Spleen (tissue), 11 donors: ENCODE measurements around the gene SIDT1. TPM values are rescaled to one million over a fixed set of nuclear protein-coding genes. Genes with fewer than 3 reads are reported as not detected.

Experiments
- DNase-seq: peaks from one replicate; pipeline ENCODE4 v3.0.0-alpha.2; 2020
- H3K27ac ChIP-seq, 8 donors: fragments of 200-600 bp; sonication (generic) in 7 of 8; 1 replicate in 4 of 8; 2 replicates in 4 of 8; pipeline versions ENCODE4 v1.5.0 to v1.8.0; 2016 to 2021; ENCODE audit warnings: inconsistent platforms in 4 of 8, mild to moderate bottlenecking in 4 of 8, moderate library complexity in 1 of 8
- H3K27me3 ChIP-seq, 7 donors: fragments of 200-600 bp; sonication (generic) in 6 of 7; replicated peaks in 1 of 7; 1 replicate in 4 of 7; 2 replicates in 3 of 7; pipeline versions ENCODE4 v1.5.0 to v1.8.0; 2016 to 2021; ENCODE audit warnings: inconsistent platforms in 3 of 7, mild to moderate bottlenecking in 1 of 7
- H3K36me3 ChIP-seq, 6 donors: fragments of 200-600 bp; sonication (generic) in 5 of 6; 1 replicate in 4 of 6; 2 replicates in 2 of 6; pipeline versions ENCODE4 v1.5.0 to v1.8.0; 2016 to 2021; ENCODE audit warnings: inconsistent platforms in 2 of 6
- H3K4me1 ChIP-seq, 6 donors: fragments of 200-600 bp; sonication (generic) in 5 of 6; 1 replicate in 3 of 6; 2 replicates in 3 of 6; pipeline versions ENCODE4 v1.5.0 to v1.8.0; 2016 to 2021; ENCODE audit warnings: inconsistent platforms in 3 of 6
- H3K4me3 ChIP-seq, 8 donors: fragments of 200-600 bp; sonication (generic) in 7 of 8; 1 replicate in 4 of 8; 2 replicates in 4 of 8; pipeline versions ENCODE4 v1.5.0 to v1.8.0; 2016 to 2021; ENCODE audit warnings: inconsistent platforms in 4 of 8, mild to moderate bottlenecking in 4 of 8, moderate library complexity in 2 of 8
- H3K9me3 ChIP-seq, 8 donors: fragments of 200-600 bp; sonication (generic) in 7 of 8; 1 replicate in 4 of 8; 2 replicates in 4 of 8; pipeline versions ENCODE4 v1.5.0 to v1.8.0; 2016 to 2021; ENCODE audit warnings: inconsistent platforms in 4 of 8
- POLR2A ChIP-seq, 3 donors: fragments of 450-650 bp; IDR thresholded peaks; one replicate each; pipeline ENCODE4 v1.5.1; 2017; ENCODE audit warnings: antibody characterized with exemption in 3 of 3, mild to moderate bottlenecking in 1 of 3
- POLR2AphosphoS5 ChIP-seq, 3 donors: sonication (generic); formaldehyde crosslinking; IDR thresholded peaks; one replicate each; pipeline ENCODE4 v1.5.1; 2017; ENCODE audit warnings: antibody characterized with exemption in 3 of 3
- WGBS, 5 donors: extraction: QIAGEN DNeasy Blood & Tissue Kit in 3 of 5; methylation state at CpG; one replicate each; pipeline versions ENCODE4 v1.1.5 to v1.1.7; 2013 to 2018; 5-methylcytosine and 5-hydroxymethylcytosine counted together
- intact Hi-C: fragments of 100-400 bp; cut with DNase I; formaldehyde crosslinking; loops from one replicate; pipeline ENCODE4 v1.15.0; 2023; ENCODE audit warnings: low total_unique reads
- polyA plus RNA-seq, 3 donors: library from polyadenylated mRNA; stranded (reverse); fragments of 200-250 nt; gene quantifications; one replicate each; pipeline ENCODE4 v1.2.1, GENCODE V29; 2013
- total RNA-seq, 7 donors: library from RNA; depleted of rRNA in 3 of 7; stranded (reverse); fragments of >200 nt in 3 of 7; fragmentation: NEBNext Ultra II Directional in 4 of 7; extraction: Animal tissue kit (Norgen Biotek cat#: 25700) in 4 of 7; gene quantifications; one replicate each; pipeline versions ENCODE4 v1.1.0 to v1.2.1, GENCODE V29; 2016 to 2021
- TF ChIP-seq, protein P1 (sequence below), 11 experiments: fragments of 200-600 bp in 7 of 11; fragments of 450-650 bp in 4 of 11; sonication (generic) in 4 of 11; IDR thresholded peaks in 8 of 11; conservative IDR thresholded peaks in 3 of 11; 1 replicate in 7 of 11; 2 replicates in 4 of 11; pipeline versions ENCODE4 v1.4.0 to v1.8.0; 2016 to 2021; ENCODE audit warnings: antibody characterized with exemption in 11 of 11, inconsistent platforms in 4 of 11, mild to moderate bottlenecking in 1 of 11
- donor health status: healthy with polysubstance abuse.
- donor health status: DM: no; HTN: no; CAD: no; lungs with moderate emphysema.
- donor health status: DM: no; HTN: no; CAD: no.
- donor health status: Bipolar disorder and iron deficiency.
- donor health status: healthy.
- donor health status: DM: no; HTN: no; CAD: no.
- donor health status: DM: yes; HTN: yes; CAD: no.

SIDT1 gene
- total and polyA plus RNA-seq, 10 donors, result 12.4 to 81.5 (median 40.3) TPM

DNA sequence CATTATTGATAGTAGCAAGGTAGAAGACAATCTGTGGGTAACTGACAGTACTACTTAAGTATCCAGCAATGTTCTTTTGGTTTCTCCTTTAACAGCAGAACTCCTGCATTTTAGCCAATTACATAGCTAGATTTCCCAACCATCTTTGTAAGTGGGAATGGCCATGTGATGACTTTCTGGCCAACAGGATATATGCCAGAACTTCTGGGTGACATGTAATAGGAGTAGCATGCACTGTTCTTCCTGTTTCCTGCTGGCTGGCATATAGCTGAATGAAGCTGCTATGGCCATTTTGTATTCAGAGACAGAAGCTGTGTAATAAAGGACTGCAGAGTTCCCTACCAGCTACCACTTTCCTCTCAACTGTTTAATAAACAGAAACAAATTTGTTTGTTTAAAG is 35.4 kb upstream of the SIDT1 start:
- no peaks in the 10 kb centered on the region for H3K4me1 ChIP-seq
- no peak for DNase-seq
- no peaks in the 10 kb centered on the region for H3K9me3 ChIP-seq
- TF ChIP-seq POLR2A (IDR thresholded peaks at IDR 0.05) (no peak), POLR2AphosphoS5 (IDR thresholded peaks at IDR 0.05) (no peak)
- TF ChIP-seq, protein P1, sequence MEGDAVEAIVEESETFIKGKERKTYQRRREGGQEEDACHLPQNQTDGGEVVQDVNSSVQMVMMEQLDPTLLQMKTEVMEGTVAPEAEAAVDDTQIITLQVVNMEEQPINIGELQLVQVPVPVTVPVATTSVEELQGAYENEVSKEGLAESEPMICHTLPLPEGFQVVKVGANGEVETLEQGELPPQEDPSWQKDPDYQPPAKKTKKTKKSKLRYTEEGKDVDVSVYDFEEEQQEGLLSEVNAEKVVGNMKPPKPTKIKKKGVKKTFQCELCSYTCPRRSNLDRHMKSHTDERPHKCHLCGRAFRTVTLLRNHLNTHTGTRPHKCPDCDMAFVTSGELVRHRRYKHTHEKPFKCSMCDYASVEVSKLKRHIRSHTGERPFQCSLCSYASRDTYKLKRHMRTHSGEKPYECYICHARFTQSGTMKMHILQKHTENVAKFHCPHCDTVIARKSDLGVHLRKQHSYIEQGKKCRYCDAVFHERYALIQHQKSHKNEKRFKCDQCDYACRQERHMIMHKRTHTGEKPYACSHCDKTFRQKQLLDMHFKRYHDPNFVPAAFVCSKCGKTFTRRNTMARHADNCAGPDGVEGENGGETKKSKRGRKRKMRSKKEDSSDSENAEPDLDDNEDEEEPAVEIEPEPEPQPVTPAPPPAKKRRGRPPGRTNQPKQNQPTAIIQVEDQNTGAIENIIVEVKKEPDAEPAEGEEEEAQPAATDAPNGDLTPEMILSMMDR (IDR thresholded peaks at IDR 0.05 in 8 of 11, conservative IDR thresholded peaks at IDR 0.05 in 3 of 11), result no peak
- H3K27me3 ChIP-seq, result no peaks in the 10 kb centered on the region
- intact Hi-C loops, result loop anchor here (5.0 kb wide), 2 partner anchors 130 to 245 kb away; no protein-coding TSS in a partner anchor
- peaks cover 0 to 53% (median 13%) of the 10 kb centered on the region in 6 donors for H3K36me3 ChIP-seq
- H3K4me3 ChIP-seq, result no peak overlapping the region
- no peak overlapping the region for H3K27ac ChIP-seq

DNA sequence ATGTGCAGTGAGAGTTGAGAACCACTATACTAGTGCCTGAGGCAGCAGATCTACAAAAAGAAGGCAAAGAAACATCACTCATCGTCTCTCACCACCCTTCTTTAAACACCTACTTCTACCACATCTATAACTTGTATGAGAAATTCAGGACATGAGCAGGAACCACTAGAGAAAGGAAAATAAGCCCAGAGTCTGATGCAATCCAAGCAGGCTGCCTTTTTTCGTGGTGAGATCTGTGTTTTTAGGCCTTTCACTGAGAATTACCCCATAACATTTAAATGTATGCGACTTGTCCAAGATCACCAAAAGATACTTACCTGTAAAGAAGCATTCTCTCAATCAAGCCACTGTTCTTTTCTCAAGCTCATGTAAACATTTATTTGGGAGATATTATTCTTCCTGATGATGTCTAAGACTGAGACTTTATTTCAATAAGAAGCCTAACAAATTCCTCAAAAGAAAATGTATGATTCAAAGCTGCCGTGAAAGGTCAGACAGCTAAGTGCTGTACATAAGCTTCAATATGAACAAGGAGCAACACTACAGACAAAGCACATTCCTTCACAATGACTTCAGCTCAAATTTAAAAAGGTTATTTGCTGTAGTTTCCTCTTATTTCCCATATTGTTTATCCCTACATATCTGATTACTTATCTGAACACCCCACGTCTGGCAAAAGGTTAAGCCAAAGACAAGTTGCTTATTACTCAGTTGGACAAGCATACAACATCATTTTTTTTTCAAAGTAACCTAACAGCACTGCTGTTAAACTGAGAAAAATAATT is 33.9 kb upstream of the SIDT1 start:
- H3K27me3 ChIP-seq, result no peaks in the 10 kb centered on the region
- TF ChIP-seq, protein P1 (IDR thresholded peaks at IDR 0.05 in 8 of 11, conservative IDR thresholded peaks at IDR 0.05 in 3 of 11), result no peak
- TF ChIP-seq POLR2AphosphoS5 (IDR thresholded peaks at IDR 0.05), result no peak
- no peak for TF ChIP-seq POLR2A (IDR thresholded peaks at IDR 0.05)
- H3K4me3 ChIP-seq, result no peak overlapping the region
- no peak overlapping the region for H3K27ac ChIP-seq
- intact Hi-C loops, result loop anchor here (5.0 kb wide), 2 partner anchors 129 to 244 kb away; no protein-coding TSS in a partner anchor
- 81 to 92% (median 84%) methylated on average over 5 of the region's 5 CpGs for WGBS, 5 donors
- H3K36me3 ChIP-seq, result peaks cover 0 to 42% (median 12%) of the 10 kb centered on the region in 6 donors
- no peaks in the 10 kb centered on the region for H3K9me3 ChIP-seq
- no peak for DNase-seq
- H3K4me1 ChIP-seq, result no peaks in the 10 kb centered on the region

DNA sequence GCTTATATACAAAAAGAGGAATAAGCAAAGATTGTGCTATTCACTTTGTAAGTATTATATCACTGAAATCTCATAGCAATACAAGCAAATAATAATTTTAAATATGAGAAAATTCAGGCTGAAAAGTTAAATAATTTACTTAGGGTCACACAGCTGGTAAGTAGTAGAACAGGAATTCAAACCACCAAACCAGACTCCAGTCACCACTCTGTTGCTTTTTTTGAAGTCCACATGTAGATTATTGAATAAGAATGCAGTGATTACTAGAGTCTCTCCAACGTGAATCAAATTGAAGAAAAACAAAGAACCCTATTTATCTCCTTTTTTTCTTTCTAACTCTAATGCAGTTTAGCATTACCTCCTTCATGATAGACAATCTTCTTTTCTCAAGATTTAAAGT is 33.3 kb upstream of the SIDT1 start:
- H3K4me3 ChIP-seq, result no peak overlapping the region
- intact Hi-C loops, result loop anchor here (5.0 kb wide), 2 partner anchors 128 to 243 kb away; no protein-coding TSS in a partner anchor
- no peak for TF ChIP-seq POLR2AphosphoS5 (IDR thresholded peaks at IDR 0.05)
- TF ChIP-seq POLR2A (IDR thresholded peaks at IDR 0.05), result no peak
- TF ChIP-seq, protein P1 (IDR thresholded peaks at IDR 0.05 in 8 of 11, conservative IDR thresholded peaks at IDR 0.05 in 3 of 11), result no peak
- no peaks in the 10 kb centered on the region for H3K9me3 ChIP-seq
- peaks cover 0 to 42% (median 12%) of the 10 kb centered on the region in 6 donors for H3K36me3 ChIP-seq
- 20 to 94% (median 68%) methylated on average over 1 of the region's 1 CpG for WGBS, 5 donors
- no peak for DNase-seq
- no peaks in the 10 kb centered on the region for H3K27me3 ChIP-seq
- no peaks in the 10 kb centered on the region for H3K4me1 ChIP-seq
- no peak overlapping the region for H3K27ac ChIP-seq

DNA sequence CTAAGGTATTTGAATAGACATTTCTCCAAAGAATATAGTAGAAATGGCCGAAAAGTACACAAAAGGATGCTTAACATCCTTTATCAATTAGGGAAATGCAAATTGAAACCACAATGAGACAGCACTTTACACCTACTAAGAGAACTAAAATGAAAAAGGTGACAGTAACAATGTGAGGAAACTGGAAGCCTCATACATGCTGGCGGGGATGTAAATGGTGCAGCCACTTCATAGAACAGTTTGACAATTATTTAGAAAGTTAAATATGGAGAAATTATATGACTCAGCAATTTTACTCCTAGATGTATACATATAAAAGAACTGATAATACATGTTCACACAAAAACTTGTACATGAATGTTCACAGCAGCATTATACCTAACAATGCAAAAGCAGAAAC is 30.8 kb upstream of the SIDT1 start:
- TF ChIP-seq, protein P1 (IDR thresholded peaks at IDR 0.05 in 8 of 11, conservative IDR thresholded peaks at IDR 0.05 in 3 of 11), result no peak
- no peaks in the 10 kb centered on the region for H3K9me3 ChIP-seq
- no peak overlapping the region for H3K4me3 ChIP-seq
- H3K27ac ChIP-seq, result no peak overlapping the region
- H3K36me3 ChIP-seq, result peaks cover 0 to 54% (median 12%) of the 10 kb centered on the region in 6 donors
- H3K27me3 ChIP-seq, result no peaks in the 10 kb centered on the region
- DNase-seq, result no peak
- no peaks in the 10 kb centered on the region for H3K4me1 ChIP-seq
- 59 to 78% (median 63%) methylated on average over 2 of the region's 2 CpGs for WGBS, 5 donors
- intact Hi-C loops, result no loop called here
